ENCODE measurements around the gene LNX1.
A peak's percentile ranks its signal among the peaks of the same experiment; 100 is the strongest.

LNX1 gene

DNA sequence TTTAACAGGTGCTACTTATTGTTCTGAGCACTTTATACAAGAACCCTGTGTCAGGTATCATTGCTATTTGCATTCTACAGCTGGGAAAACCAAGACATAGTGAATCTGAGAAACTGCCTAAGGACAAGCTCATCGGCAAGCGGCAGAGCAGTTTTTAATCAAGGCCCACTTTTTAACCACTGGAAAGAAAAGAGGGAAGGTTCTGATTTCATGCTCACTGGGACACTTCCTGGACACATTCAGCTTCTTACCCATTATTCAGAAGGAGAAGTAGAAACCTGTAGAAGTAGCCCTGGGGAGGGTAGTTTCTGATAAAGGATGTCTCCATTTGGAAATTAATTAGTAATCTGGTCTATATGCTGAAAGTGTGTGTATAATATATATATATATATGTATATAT, 2.5 kb upstream of the LNX1 start:
- TF ChIP-seq CTCF (IDR thresholded peaks at IDR 0.05; ENCODE audit: low read depth, low read length): no peak
- no peak for DNase-seq (ENCODE audit: extremely low read depth, low read depth)

DNA sequence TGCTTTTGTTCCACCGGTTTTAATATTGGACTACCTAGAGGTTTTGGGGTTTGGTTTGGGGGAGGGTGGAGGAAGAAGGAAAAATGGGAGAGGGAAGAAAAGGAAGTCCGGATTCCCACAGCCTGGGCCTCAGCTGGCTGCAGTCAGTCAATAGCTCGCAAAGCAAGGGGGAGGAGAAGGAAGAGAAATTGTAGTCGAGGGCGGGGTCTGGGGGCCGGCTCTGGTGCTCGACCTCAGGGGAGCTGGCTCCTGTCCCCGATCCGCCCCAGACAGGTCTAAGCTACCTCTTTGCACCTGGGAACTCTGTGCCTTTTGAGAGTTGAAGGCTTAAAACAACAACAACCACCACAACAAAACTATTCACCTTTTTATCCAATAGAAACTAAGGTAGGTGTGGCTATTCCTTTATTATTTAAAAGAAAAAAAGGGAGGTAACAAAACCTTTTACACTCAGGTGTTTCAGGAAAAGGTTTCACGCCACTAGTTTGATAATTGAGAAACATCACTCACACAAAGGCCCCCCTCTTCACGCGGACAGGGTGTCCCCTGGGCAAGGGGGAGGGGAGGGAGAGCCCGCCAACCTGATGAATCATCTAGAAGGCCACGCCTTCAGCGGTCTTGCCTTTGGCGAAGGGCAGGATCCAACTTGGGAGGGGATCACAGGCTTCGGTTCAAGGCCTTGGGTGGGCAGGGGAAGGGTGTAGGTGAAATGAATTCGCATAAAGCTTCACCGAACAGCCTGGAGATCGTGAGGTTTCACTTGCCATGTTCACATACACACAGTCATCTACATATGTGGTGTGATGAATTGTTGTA, 1.6 kb upstream of the LNX1 start:
- no peak for DNase-seq (ENCODE audit: extremely low read depth, low read depth)
- no peak for TF ChIP-seq CTCF (IDR thresholded peaks at IDR 0.05; ENCODE audit: low read depth, low read length)

DNA sequence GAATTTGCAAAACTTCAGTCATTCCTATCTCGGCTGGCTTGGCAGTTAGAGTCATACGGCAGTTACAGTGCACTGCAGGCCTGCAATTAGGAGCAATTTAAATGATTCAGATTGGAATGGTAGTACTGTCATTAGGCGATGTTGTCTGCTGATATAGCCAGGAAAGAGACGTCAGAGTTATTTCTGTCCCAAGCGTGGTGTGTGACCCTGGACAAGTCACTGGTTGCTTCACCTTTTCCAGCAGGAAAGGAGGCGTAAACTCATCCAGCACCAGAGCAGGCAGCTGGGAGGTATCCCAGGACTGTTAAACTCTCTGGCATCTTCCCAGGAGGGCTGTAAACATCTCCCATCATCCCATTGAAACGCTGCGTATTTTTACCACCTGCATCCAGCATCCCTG, 836 bp upstream of the LNX1 start:
- DNase-seq (ENCODE audit: extremely low read depth, low read depth): no peak
- no peak for TF ChIP-seq CTCF (IDR thresholded peaks at IDR 0.05; ENCODE audit: low read depth, low read length)

- no peak for DNase-seq (ENCODE audit: extremely low read depth, low read depth)
- no peak for TF ChIP-seq CTCF (IDR thresholded peaks at IDR 0.05; ENCODE audit: low read depth, low read length)
Measured at GRCh38 chr4:53590187-53590586, 1.1 kb downstream of the LNX1 start.

DNA sequence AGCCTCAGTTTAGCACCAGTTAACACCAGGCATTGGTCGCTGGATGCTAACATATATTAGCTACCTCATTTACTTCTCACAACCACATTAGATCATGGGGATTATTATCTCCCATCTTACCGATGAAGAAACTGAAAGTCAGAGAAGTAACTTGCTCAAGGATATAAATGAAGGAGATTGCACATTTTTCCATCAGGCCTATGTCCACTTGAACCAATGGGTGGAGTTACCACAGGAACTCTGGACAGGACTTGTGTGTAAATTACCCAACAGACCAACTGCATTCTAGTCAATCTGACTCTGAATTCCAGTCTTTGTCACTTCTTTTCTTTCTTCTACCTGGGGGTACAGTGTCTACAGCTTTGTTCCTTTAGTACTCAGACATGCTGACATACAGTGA, 1.8 kb downstream of the LNX1 start:
- no peak for TF ChIP-seq CTCF (IDR thresholded peaks at IDR 0.05; ENCODE audit: low read depth, low read length)
- no peak for DNase-seq (ENCODE audit: extremely low read depth, low read depth)

DNA sequence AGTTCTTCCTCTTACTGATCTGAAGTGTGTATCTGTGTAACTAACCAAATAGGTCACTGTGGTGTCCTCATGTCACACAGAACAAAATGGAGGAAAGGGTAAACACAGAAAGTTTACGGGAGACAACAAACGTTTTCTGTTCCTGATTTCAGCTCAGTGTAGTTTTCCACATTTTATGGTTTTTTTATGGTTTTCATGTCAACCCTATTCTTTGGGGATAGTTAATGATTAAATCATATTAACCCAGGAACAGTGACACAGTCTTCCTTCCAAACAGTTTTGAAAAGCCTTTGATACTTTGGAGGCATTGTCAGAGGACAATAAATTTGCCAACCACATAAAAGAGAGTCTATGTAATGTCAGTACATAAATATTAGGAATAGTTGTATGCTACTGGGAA, 4.2 kb downstream of the LNX1 start:
- DNase-seq (ENCODE audit: extremely low read depth, low read depth): no peak
- no peak for TF ChIP-seq CTCF (IDR thresholded peaks at IDR 0.05; ENCODE audit: low read depth, low read length)

DNA sequence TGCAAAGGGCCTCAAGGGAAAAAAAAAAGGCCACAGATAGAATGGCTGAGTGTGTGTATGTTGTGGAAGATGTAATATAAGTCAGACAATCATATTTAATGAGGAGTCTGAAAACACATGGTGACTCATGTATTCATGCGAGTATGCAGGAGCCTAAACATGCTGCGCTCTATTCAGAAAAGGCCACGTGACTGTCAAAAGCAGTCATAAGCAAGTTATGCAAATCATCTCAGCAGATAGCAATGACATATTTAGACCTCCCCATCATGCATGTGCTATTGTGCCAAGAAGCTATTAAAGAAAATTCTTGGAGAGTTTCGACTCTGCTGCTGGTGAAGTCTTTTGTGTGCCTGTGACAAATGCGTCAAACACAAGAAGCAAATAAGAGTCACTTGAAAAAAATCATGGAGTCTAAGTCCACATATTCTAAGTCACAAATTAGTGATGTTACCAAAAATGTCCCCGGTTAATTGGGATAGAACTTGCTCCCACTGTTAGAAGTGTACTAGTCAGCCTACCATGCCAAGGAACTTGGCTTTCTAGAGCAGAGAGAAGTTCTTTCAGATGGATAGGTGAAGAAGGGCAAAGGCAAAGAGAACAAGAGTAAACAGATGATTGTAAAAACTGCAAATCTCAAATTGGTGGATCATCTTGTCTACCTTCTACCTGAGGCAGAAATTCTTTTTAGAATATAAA, 5.0 kb downstream of the LNX1 start:
- peak; percentile 73 for DNase-seq (ENCODE audit: extremely low read depth, low read depth)
- no peak for TF ChIP-seq CTCF (IDR thresholded peaks at IDR 0.05; ENCODE audit: low read depth, low read length)

All from AG09319 (cell line).